A549 (cell line): ENCODE data around the gene EME2. TPM values are rescaled to one million over a fixed set of nuclear protein-coding genes. Genes with fewer than 3 reads are reported as not detected.

Experiments used
- ATAC-seq, 2 experiments: fragments of 200-7000 bp in 1 of 2; fragments of >200 bp in 1 of 2; cut with Nextera tagmentation in 1 of 2; cut with Tn5 transposase in 1 of 2; 3 replicates each; pipeline versions ENCODE4 v1.8.0 to v1.9.1; 2018 to 2020; ENCODE audit warnings: mild to moderate bottlenecking in 1 of 2, moderate library complexity in 1 of 2
- CTCF ChIA-PET: fragments of 300-600 bp; sonication (Branson Sonifier 250); formaldehyde crosslinking; extraction: SDS; loops from one replicate; lab custom pipeline; 2021; ENCODE audit warnings: antibody characterized with exemption, inconsistent platforms; lab: Yijun Ruan, JAX
- POLR2A ChIA-PET: fragments of 350-600 bp; formaldehyde crosslinking; extraction: SDS; loops from one replicate; lab custom pipeline; 2021; ENCODE audit warnings: antibody characterized with exemption, inconsistent platforms; lab: Yijun Ruan, JAX
- DNase-seq, 2 experiments: peaks; one replicate each; pipeline versions ENCODE4 v3.0.0 to v3.0.0-alpha.2; 2011 to 2016; ENCODE audit warnings: low read depth in 1 of 2, low spot score in 1 of 2
- FAIRE-seq: peaks from 2 replicates; lab custom pipeline; 2011; peaks lifted over from hg19 to GRCh38; lab: Jason Lieb, UNC
- H3K27ac ChIP-seq, 2 experiments: fragments of >200 bp; sonication (Bioruptor Twin); formaldehyde crosslinking; 3 replicates each; pipeline ENCODE4 v1.5.1; 2016 to 2017
- H3K4me1 ChIP-seq: fragments of >200 bp; sonication (Bioruptor Twin); formaldehyde crosslinking; 3 replicates; pipeline ENCODE4 v1.6.1; 2016
- H3K4me2 ChIP-seq: fragments of >200 bp; sonication (Bioruptor Twin); formaldehyde crosslinking; 3 replicates; pipeline ENCODE4 v1.6.1; 2016
- H3K4me3 ChIP-seq: fragments of >200 bp; sonication (Bioruptor Twin); formaldehyde crosslinking; 3 replicates; pipeline ENCODE4 v1.5.1; 2016
- H3K9me3 ChIP-seq: fragments of >200 bp; sonication (Bioruptor Twin); formaldehyde crosslinking; 3 replicates; pipeline ENCODE4 v1.6.1; 2016
- ATOH8 ChIP-seq: fragments of 250-450 bp; sonication (Bioruptor Pico); IDR thresholded peaks from 2 replicates; pipeline ENCODE4 v1.5.0; 2020; ENCODE audit warnings: low read depth, mild to moderate bottlenecking, moderate library complexity
- BCL3 ChIP-seq: fragments of >200 bp; sonication (Bioruptor Twin); formaldehyde crosslinking; IDR thresholded peaks from 3 replicates; pipeline ENCODE4 v1.6.1; 2016
- CBX2 ChIP-seq: fragments of 200-600 bp; sonication (generic); IDR thresholded peaks from 2 replicates; pipeline ENCODE4 v1.6.1; 2016; ENCODE audit warnings: low read depth, mild to moderate bottlenecking, borderline replicate concordance
- CBX8 ChIP-seq: fragments of 200-600 bp; sonication (generic); IDR thresholded peaks from 2 replicates; pipeline ENCODE4 v1.6.1; 2016
- CEBPB ChIP-seq, 2 experiments: fragments of >200 bp in 1 of 2; sonication (Bioruptor Twin) in 1 of 2; formaldehyde crosslinking in 1 of 2; IDR thresholded peaks; 2 replicates each; pipeline ENCODE4 v1.6.1; 2012 to 2016
- CHD2 ChIP-seq: fragments of 150-350 bp; IDR thresholded peaks from 2 replicates; pipeline ENCODE4 v1.6.1; 2014; ENCODE audit warnings: low read length; ENCODE audit not compliant: partially characterized antibody
- CHD4 ChIP-seq: fragments of 200-600 bp; sonication (generic); IDR thresholded peaks from 2 replicates; pipeline ENCODE4 v1.6.1; 2016; ENCODE audit warnings: antibody characterized with exemption, mild to moderate bottlenecking, borderline replicate concordance
- CTCF ChIP-seq: fragments of >200 bp; sonication (Bioruptor Twin); formaldehyde crosslinking; IDR thresholded peaks from 3 replicates; pipeline ENCODE4 v1.5.1; 2016
- EHF ChIP-seq: fragments of 250-450 bp; sonication (Bioruptor Pico); IDR thresholded peaks from 2 replicates; pipeline ENCODE4 v1.5.0; 2020; ENCODE audit warnings: mild to moderate bottlenecking
- ELK1 ChIP-seq: fragments of 150-350 bp; IDR thresholded peaks from 2 replicates; pipeline ENCODE4 v1.6.1; 2014; ENCODE audit warnings: low read depth, mild to moderate bottlenecking, low read length
- FOSL2 ChIP-seq, 2 experiments: fragments of 450-650 bp in 1 of 2; fragments of >200 bp in 1 of 2; sonication (Bioruptor Twin) in 1 of 2; formaldehyde crosslinking; IDR thresholded peaks; 2 replicates each; pipeline versions ENCODE4 v1.5.0 to v1.6.1; 2016 to 2020; ENCODE audit warnings: mild to moderate bottlenecking in 1 of 2, moderate library complexity in 1 of 2
- HMGXB4 ChIP-seq: fragments of 250-450 bp; sonication (Bioruptor Pico); IDR thresholded peaks from 2 replicates; pipeline ENCODE4 v1.5.0; 2021; ENCODE audit warnings: mild to moderate bottlenecking, moderate library complexity, borderline replicate concordance
- HOXB13 ChIP-seq: fragments of 250-450 bp; sonication (Bioruptor Pico); IDR thresholded peaks from 2 replicates; pipeline ENCODE4 v1.5.0; 2020; ENCODE audit warnings: low read depth, mild to moderate bottlenecking, moderate library complexity
- JUN ChIP-seq, 2 experiments: fragments of >200 bp; sonication (Bioruptor Twin); formaldehyde crosslinking; IDR thresholded peaks; 2 replicates in 1 of 2; 3 replicates in 1 of 2; pipeline ENCODE4 v1.6.1; 2016 to 2017
- KDM1A ChIP-seq: fragments of 200-600 bp; sonication (generic); IDR thresholded peaks from 2 replicates; pipeline ENCODE4 v1.6.1; 2016; ENCODE audit warnings: low read depth, mild to moderate bottlenecking
- MAFK ChIP-seq: fragments of 450-650 bp; IDR thresholded peaks from 2 replicates; pipeline ENCODE4 v1.6.1; 2014; ENCODE audit not compliant: partially characterized antibody
- MAZ ChIP-seq: fragments of 150-350 bp; IDR thresholded peaks from 2 replicates; pipeline ENCODE4 v1.6.1; 2014; ENCODE audit warnings: antibody characterized with exemption, low read depth, low read length, borderline replicate concordance
- MYC ChIP-seq: IDR thresholded peaks from 2 replicates; pipeline ENCODE4 v1.6.1; 2012; ENCODE audit warnings: mild to moderate bottlenecking, inconsistent platforms, low read length, improper control_type of control experiment, borderline replicate concordance
- NFE2L2 ChIP-seq: fragments of 150-350 bp; conservative IDR thresholded peaks from 2 replicates; pipeline ENCODE4 v1.6.1; 2014; ENCODE audit warnings: low read length
- NPAS2 ChIP-seq: fragments of 250-450 bp; sonication (Bioruptor Pico); IDR thresholded peaks from 2 replicates; pipeline ENCODE4 v1.8.0; 2022; ENCODE audit warnings: mild to moderate bottlenecking, moderate library complexity, borderline replicate concordance
- NR3C1 ChIP-seq: fragments of >200 bp; sonication (Bioruptor Twin); formaldehyde crosslinking; IDR thresholded peaks from 3 replicates; pipeline ENCODE4 v1.6.1; 2017
- RAD21 ChIP-seq, 2 experiments: fragments of >200 bp in 1 of 2; sonication (Bioruptor Twin) in 1 of 2; formaldehyde crosslinking in 1 of 2; IDR thresholded peaks in 1 of 2; conservative IDR thresholded peaks in 1 of 2; 2 replicates in 1 of 2; 3 replicates in 1 of 2; pipeline ENCODE4 v1.6.1; 2012 to 2018; ENCODE audit warnings: inconsistent platforms in 1 of 2
- RARB ChIP-seq: fragments of 250-450 bp; sonication (Bioruptor Pico); IDR thresholded peaks from 2 replicates; pipeline ENCODE4 v1.8.0; 2021; ENCODE audit warnings: mild to moderate bottlenecking, moderate library complexity
- SMC3 ChIP-seq: fragments of >200 bp; sonication (Bioruptor Twin); formaldehyde crosslinking; IDR thresholded peaks from 3 replicates; pipeline ENCODE4 v1.6.1; 2018; ENCODE audit warnings: inconsistent platforms
- TP53 ChIP-seq: fragments of 250-450 bp; sonication (Bioruptor Pico); IDR thresholded peaks from 2 replicates; pipeline ENCODE4 v1.5.0; 2021; ENCODE audit warnings: mild to moderate bottlenecking, moderate library complexity
- ZC3H11A ChIP-seq: fragments of 450-650 bp; IDR thresholded peaks from 2 replicates; pipeline ENCODE4 v1.6.1; 2014; ENCODE audit warnings: antibody characterized with exemption, mild to moderate bottlenecking
- ZFP36 ChIP-seq: fragments of 450-650 bp; IDR thresholded peaks from 2 replicates; pipeline ENCODE4 v1.6.1; 2014; ENCODE audit warnings: borderline replicate concordance; ENCODE audit not compliant: partially characterized antibody
- ZSCAN20 ChIP-seq: fragments of 250-450 bp; sonication (Bioruptor Pico); IDR thresholded peaks from 2 replicates; pipeline ENCODE4 v1.8.0; 2022; ENCODE audit warnings: mild to moderate bottlenecking, moderate library complexity
- WGBS: methylation state at CpG from one replicate; pipeline ENCODE4 v1.1.6; 2017; ENCODE audit errors: missing lambda C conversion rate; 5-methylcytosine and 5-hydroxymethylcytosine counted together
- polyA plus RNA-seq, 4 experiments: library from polyadenylated mRNA; depleted of rRNA in 3 of 4; stranded (reverse); fragments of >200 nt; fragmentation: RNase III in 1 of 4; extraction: RNeasy Plus Mini Kit Qiagen cat#74134 plus additional on column Dnase treatment in 1 of 4; gene quantifications; 2 replicates in 3 of 4; 3 replicates in 1 of 4; pipeline ENCODE4 v1.2.3, GENCODE V29; 2011 to 2017

EME2 gene
- polyA plus RNA-seq, 2 of the 4 experiments (the other 2 are of a cell fraction), result 2.9 to 16.5 TPM

- ATAC-seq, result no peak
- POLR2A ChIA-PET, result no interaction called here
- no peak for DNase-seq
- Histone ChIP-seq H3K27ac (no peak overlapping the region), H3K9me3 (no peaks in the 10 kb centered on the region), H3K4me3 (no peak overlapping the region), H3K4me2 (no peak overlapping the region), H3K4me1 (peaks cover 7% of the 10 kb centered on the region; the same call in 2 of the 3 replicates)
- 91% methylated on average over 40 of the region's 51 CpGs for WGBS
- CTCF ChIA-PET, result interaction anchor here (0.7 to 1.0 kb wide), 2 partner anchors 22 to 77 kb away, joined by 3 read pairs; no protein-coding TSS in a partner anchor
- no peak for FAIRE-seq
- no peak for TF ChIP-seq CHD4
- no peak for TF ChIP-seq NPAS2 (CRISPR knock-in tag)
- TF ChIP-seq HOXB13 (CRISPR knock-in tag), result no peak
- no peak for TF ChIP-seq FOSL2 (IDR thresholded peaks at IDR 0.05)
- no peak for TF ChIP-seq FOSL2 (CRISPR knock-in tag; IDR thresholded peaks at IDR 0.05)
- TF ChIP-seq JUN (IDR thresholded peaks at IDR 0.05), result no peak
- no peak for TF ChIP-seq ZC3H11A
- no peak for TF ChIP-seq CEBPB (IDR thresholded peaks at IDR 0.05)
- TF ChIP-seq ATOH8 (CRISPR knock-in tag), result no peak
- TF ChIP-seq KDM1A, result no peak
- no peak for TF ChIP-seq MAZ
- TF ChIP-seq ZSCAN20, result no peak
- no peak for TF ChIP-seq RAD21 (conservative IDR thresholded peaks at IDR 0.05 in 1 of 2, IDR thresholded peaks at IDR 0.05 in 1 of 2)
- no peak for TF ChIP-seq BCL3
- TF ChIP-seq MYC, result no peak
- TF ChIP-seq TP53 (CRISPR knock-in tag), result no peak
- no peak for TF ChIP-seq NR3C1
- no peak for TF ChIP-seq CTCF
- no peak for TF ChIP-seq CBX2
Measured at GRCh38 chr16:1786242-1787055, 13.8 kb downstream of the EME2 start.

GRCh38 chr16:1787056-1787321, 14.4 kb downstream of the EME2 start:
- Histone ChIP-seq H3K4me1 (peaks cover 6% of the 10 kb centered on the region; the same call in 1 of the 3 replicates), H3K4me3 (no peak overlapping the region), H3K9me3 (no peaks in the 10 kb centered on the region), H3K4me2 (no peak overlapping the region), H3K27ac (no peak overlapping the region)
- ChIA-PET CTCF (interaction anchor here (1.0 kb wide), 1 partner anchor 22 kb away, joined by 3 read pairs; no protein-coding TSS in a partner anchor), POLR2A (no interaction called here)
- no peak for DNase-seq
- TF ChIP-seq SMC3 (no peak), CHD2 (no peak), CHD4 (no peak), CBX8 (no peak), EHF (CRISPR knock-in tag) (no peak), ZFP36 (no peak), TP53 (CRISPR knock-in tag) (no peak), ELK1 (no peak), RARB (CRISPR knock-in tag) (no peak), FOSL2 (IDR thresholded peaks at IDR 0.05) (no peak), FOSL2 (CRISPR knock-in tag; IDR thresholded peaks at IDR 0.05) (no peak), HMGXB4 (CRISPR knock-in tag) (no peak), MAFK (no peak), NFE2L2 (no peak)
- FAIRE-seq, result no peak
- WGBS, result 83% methylated on average over 5 of the region's 6 CpGs
- ATAC-seq, result no peak
